Measurements from ENCODE around the gene APPL2.

GRCh38 chr12:105220929-105221290, 15.1 kb downstream of the APPL2 start:
- no peak for TF ChIP-seq POLR2A (IDR thresholded peaks at IDR 0.05)
- TF ChIP-seq, protein P1, sequence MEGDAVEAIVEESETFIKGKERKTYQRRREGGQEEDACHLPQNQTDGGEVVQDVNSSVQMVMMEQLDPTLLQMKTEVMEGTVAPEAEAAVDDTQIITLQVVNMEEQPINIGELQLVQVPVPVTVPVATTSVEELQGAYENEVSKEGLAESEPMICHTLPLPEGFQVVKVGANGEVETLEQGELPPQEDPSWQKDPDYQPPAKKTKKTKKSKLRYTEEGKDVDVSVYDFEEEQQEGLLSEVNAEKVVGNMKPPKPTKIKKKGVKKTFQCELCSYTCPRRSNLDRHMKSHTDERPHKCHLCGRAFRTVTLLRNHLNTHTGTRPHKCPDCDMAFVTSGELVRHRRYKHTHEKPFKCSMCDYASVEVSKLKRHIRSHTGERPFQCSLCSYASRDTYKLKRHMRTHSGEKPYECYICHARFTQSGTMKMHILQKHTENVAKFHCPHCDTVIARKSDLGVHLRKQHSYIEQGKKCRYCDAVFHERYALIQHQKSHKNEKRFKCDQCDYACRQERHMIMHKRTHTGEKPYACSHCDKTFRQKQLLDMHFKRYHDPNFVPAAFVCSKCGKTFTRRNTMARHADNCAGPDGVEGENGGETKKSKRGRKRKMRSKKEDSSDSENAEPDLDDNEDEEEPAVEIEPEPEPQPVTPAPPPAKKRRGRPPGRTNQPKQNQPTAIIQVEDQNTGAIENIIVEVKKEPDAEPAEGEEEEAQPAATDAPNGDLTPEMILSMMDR (IDR thresholded peaks at IDR 0.05), result no peak

Data from sigmoid colon (tissue), 3 donors.